Keratinocyte (primary cell): ENCODE measurements around the gene UNKL. TPM values are rescaled to one million over a fixed set of nuclear protein-coding genes. Genes with fewer than 3 reads are reported as not detected.

Experiments
- DNase-seq: peaks from one replicate; pipeline ENCODE4 v3.0.0-alpha.2; 2011; ENCODE audit warnings: low read depth, missing footprints, low spot score
- FAIRE-seq: peaks from 2 replicates; lab custom pipeline; 2011; peaks lifted over from hg19 to GRCh38; lab: Jason Lieb, UNC
- H2AFZ ChIP-seq: 2 replicates; pipeline ENCODE4 v1.6.0; 2012; ENCODE audit warnings: low read length, control low read depth, inconsistent platforms; ENCODE audit not compliant: control insufficient read depth
- H3K27ac ChIP-seq: 2 replicates; pipeline ENCODE4 v1.5.1; 2011; ENCODE audit warnings: low read length; ENCODE audit not compliant: control insufficient read depth, insufficient read depth
- H3K27me3 ChIP-seq: 3 replicates; pipeline ENCODE4 v1.6.0; 2011; ENCODE audit warnings: low read length; ENCODE audit not compliant: control insufficient read depth, insufficient read depth; ENCODE audit errors: extremely low read depth
- H3K36me3 ChIP-seq, 2 experiments: 2 replicates in 1 of 2; 3 replicates in 1 of 2; pipeline ENCODE4 v1.5.1; 2011; ENCODE audit warnings: low read length in 2 of 2, mild to moderate bottlenecking in 1 of 2; ENCODE audit not compliant: control insufficient read depth in 2 of 2, insufficient read depth in 2 of 2; ENCODE audit errors: extremely low read depth in 1 of 2
- H3K4me1 ChIP-seq: 3 replicates; pipeline ENCODE4 v1.5.1; 2011; ENCODE audit warnings: low read length; ENCODE audit not compliant: control insufficient read depth, insufficient read depth; ENCODE audit errors: extremely low read depth
- H3K4me2 ChIP-seq: 3 replicates; pipeline ENCODE4 v1.6.0; 2011; ENCODE audit warnings: low read depth, low read length; ENCODE audit not compliant: control insufficient read depth, insufficient read depth; ENCODE audit errors: extremely low read depth
- H3K4me3 ChIP-seq, 3 experiments: fragments of 200-600 bp in 1 of 3; sonication (generic) in 1 of 3; 2 replicates in 2 of 3; 3 replicates in 1 of 3; pipeline ENCODE4 v1.5.1; 2011 to 2016; ENCODE audit warnings: low read length in 3 of 3, mild to moderate bottlenecking in 3 of 3, control low read depth in 2 of 3, inconsistent platforms in 1 of 3, low read depth in 1 of 3, mixed read lengths in 1 of 3, mixed run types in 1 of 3, moderate library complexity in 1 of 3; ENCODE audit not compliant: control insufficient read depth in 2 of 3, insufficient read depth in 2 of 3; ENCODE audit errors: extremely low read depth in 1 of 3
- H3K79me2 ChIP-seq: 2 replicates; pipeline ENCODE4 v1.6.0; 2012; ENCODE audit warnings: low read length; ENCODE audit not compliant: control insufficient read depth, insufficient read depth
- H3K9ac ChIP-seq: 3 replicates; pipeline ENCODE4 v1.6.0; 2011; ENCODE audit warnings: low read length; ENCODE audit not compliant: control insufficient read depth, insufficient read depth; ENCODE audit errors: extremely low read depth
- H3K9me1 ChIP-seq: 3 replicates; pipeline ENCODE4 v1.6.0; 2011; ENCODE audit warnings: low read length; ENCODE audit not compliant: control insufficient read depth, insufficient read depth; ENCODE audit errors: extremely low read depth
- H3K9me3 ChIP-seq: 2 replicates; pipeline ENCODE4 v1.5.1; 2012; ENCODE audit warnings: low read depth, low read length; ENCODE audit not compliant: control insufficient read depth
- H4K20me1 ChIP-seq: 3 replicates; pipeline ENCODE4 v1.6.0; 2011; ENCODE audit warnings: low read length; ENCODE audit not compliant: control insufficient read depth, insufficient read depth; ENCODE audit errors: extremely low read depth
- EZH2 ChIP-seq: IDR thresholded peaks from one replicate; pipeline ENCODE4 v1.6.1; 2012; ENCODE audit warnings: inconsistent platforms, mild to moderate bottlenecking, low read length, moderate library complexity
- dilution Hi-C: fragments of 300-500 bp; cut with MboI; formaldehyde crosslinking; loops from one replicate; pipeline ENCODE4 v1.7.0; 2020; ENCODE audit warnings: low sequenced_read_pairs; ENCODE audit not compliant: extremely low pct_ligation_motif_present
- polyA plus RNA-seq, 5 experiments: library from polyadenylated mRNA; depleted of rRNA in 3 of 5; stranded (reverse) in 3 of 5; stranded (forward) in 1 of 5; unstranded in 1 of 5; fragments of >200 nt; gene quantifications; 1 replicate in 1 of 5; 2 replicates in 3 of 5; 3 replicates in 1 of 5; pipeline versions ENCODE4 v1.2.1 to v1.2.3, GENCODE V29; 2011 to 2012; ENCODE audit warnings: missing spikeins in 2 of 5, low read depth in 1 of 5, low replicate concordance in 1 of 5
- TF ChIP-seq, protein P1 (sequence below), 3 experiments: IDR thresholded peaks in 1 of 3; conservative IDR thresholded peaks in 1 of 3; optimal IDR thresholded peaks in 1 of 3; 2 replicates in 2 of 3; 3 replicates in 1 of 3; pipeline versions ENCODE3 to v1.5.1; 2011; ENCODE audit warnings: low read length in 3 of 3, mild to moderate bottlenecking in 3 of 3, moderate library complexity in 2 of 3, control low read depth in 1 of 3, inconsistent platforms in 1 of 3; ENCODE audit not compliant: insufficient read depth in 2 of 3; ENCODE audit errors: extremely low read depth in 1 of 3

The UNKL gene
- polyA plus RNA-seq, 1 donor (not counting 4 experiments of a cell fraction or from before 2014, with no cell fraction given): 2.3 TPM

GRCh38 chr16:1345087-1345486 is 69.4 kb downstream of the UNKL start:
- Histone ChIP-seq H3K36me3 (peaks cover 11 to 12% of the 10 kb centered on the region in 2 experiments), H3K27me3 (peaks cover 14% of the 10 kb centered on the region), H3K4me1 (peaks cover 21% of the 10 kb centered on the region), H2AFZ (no peak overlapping the region), H3K4me2 (no peak overlapping the region), H3K9ac (no peak overlapping the region), H3K79me2 (peaks cover 2% of the 10 kb centered on the region), H4K20me1 (peaks cover 2% of the 10 kb centered on the region), H3K9me1 (no peaks in the 10 kb centered on the region), H3K27ac (no peak overlapping the region), H3K4me3 (no peak overlapping the region), H3K9me3 (no peaks in the 10 kb centered on the region)
- dilution Hi-C loops: no loop called here
- no peak for DNase-seq
- TF ChIP-seq, protein P1, sequence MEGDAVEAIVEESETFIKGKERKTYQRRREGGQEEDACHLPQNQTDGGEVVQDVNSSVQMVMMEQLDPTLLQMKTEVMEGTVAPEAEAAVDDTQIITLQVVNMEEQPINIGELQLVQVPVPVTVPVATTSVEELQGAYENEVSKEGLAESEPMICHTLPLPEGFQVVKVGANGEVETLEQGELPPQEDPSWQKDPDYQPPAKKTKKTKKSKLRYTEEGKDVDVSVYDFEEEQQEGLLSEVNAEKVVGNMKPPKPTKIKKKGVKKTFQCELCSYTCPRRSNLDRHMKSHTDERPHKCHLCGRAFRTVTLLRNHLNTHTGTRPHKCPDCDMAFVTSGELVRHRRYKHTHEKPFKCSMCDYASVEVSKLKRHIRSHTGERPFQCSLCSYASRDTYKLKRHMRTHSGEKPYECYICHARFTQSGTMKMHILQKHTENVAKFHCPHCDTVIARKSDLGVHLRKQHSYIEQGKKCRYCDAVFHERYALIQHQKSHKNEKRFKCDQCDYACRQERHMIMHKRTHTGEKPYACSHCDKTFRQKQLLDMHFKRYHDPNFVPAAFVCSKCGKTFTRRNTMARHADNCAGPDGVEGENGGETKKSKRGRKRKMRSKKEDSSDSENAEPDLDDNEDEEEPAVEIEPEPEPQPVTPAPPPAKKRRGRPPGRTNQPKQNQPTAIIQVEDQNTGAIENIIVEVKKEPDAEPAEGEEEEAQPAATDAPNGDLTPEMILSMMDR (optimal IDR thresholded peaks at IDR 0.05 in 1 of 3, IDR thresholded peaks at IDR 0.05 in 1 of 3, conservative IDR thresholded peaks at IDR 0.05 in 1 of 3; ENCODE audit: extremely low read depth in 1 of 3, insufficient read depth in 2 of 3, low read length in 3 of 3): no peak
- TF ChIP-seq EZH2: no peak
- no peak for FAIRE-seq

DNA sequence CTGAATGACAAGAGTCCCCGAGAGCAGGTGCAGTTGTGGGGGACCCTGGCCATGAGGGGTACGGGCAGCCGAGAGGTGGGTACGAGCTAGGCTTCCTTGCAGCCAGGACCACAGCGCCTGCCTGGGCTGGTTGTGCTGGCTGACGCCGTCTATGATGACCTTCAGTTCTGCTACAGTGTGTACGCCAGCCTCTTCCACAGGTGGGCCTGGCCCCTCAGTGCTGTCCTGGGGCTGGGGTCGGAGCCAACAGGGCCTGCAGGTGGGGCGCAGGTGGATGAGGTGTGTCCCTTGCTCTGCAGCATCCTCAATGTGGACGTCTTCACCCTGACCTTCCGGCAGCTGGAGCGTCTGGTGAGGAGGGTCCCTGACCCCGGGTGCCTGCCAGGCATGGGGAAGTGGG is 70.0 kb downstream of the UNKL start:
- no peak overlapping the region for H2AFZ ChIP-seq
- no peaks in the 10 kb centered on the region for H3K9me1 ChIP-seq
- DNase-seq: no peak
- no peak overlapping the region for H3K4me3 ChIP-seq
- peaks cover 21% of the 10 kb centered on the region for H3K4me1 ChIP-seq
- no peak overlapping the region for H3K4me2 ChIP-seq
- no peaks in the 10 kb centered on the region for H4K20me1 ChIP-seq
- H3K36me3 ChIP-seq: peaks cover 7 to 8% of the 10 kb centered on the region in 2 experiments
- no peak for FAIRE-seq
- peaks cover 14% of the 10 kb centered on the region for H3K27me3 ChIP-seq
- H3K9ac ChIP-seq: no peak overlapping the region
- dilution Hi-C loops: no loop called here
- no peaks in the 10 kb centered on the region for H3K79me2 ChIP-seq
- H3K9me3 ChIP-seq: no peaks in the 10 kb centered on the region
- H3K27ac ChIP-seq: no peak overlapping the region
- TF ChIP-seq, protein P1 (optimal IDR thresholded peaks at IDR 0.05 in 1 of 3, IDR thresholded peaks at IDR 0.05 in 1 of 3, conservative IDR thresholded peaks at IDR 0.05 in 1 of 3; ENCODE audit: extremely low read depth in 1 of 3, insufficient read depth in 2 of 3, low read length in 3 of 3): no peak
- TF ChIP-seq EZH2: no peak
